ENCODE data around the gene DDX56.

DNA sequence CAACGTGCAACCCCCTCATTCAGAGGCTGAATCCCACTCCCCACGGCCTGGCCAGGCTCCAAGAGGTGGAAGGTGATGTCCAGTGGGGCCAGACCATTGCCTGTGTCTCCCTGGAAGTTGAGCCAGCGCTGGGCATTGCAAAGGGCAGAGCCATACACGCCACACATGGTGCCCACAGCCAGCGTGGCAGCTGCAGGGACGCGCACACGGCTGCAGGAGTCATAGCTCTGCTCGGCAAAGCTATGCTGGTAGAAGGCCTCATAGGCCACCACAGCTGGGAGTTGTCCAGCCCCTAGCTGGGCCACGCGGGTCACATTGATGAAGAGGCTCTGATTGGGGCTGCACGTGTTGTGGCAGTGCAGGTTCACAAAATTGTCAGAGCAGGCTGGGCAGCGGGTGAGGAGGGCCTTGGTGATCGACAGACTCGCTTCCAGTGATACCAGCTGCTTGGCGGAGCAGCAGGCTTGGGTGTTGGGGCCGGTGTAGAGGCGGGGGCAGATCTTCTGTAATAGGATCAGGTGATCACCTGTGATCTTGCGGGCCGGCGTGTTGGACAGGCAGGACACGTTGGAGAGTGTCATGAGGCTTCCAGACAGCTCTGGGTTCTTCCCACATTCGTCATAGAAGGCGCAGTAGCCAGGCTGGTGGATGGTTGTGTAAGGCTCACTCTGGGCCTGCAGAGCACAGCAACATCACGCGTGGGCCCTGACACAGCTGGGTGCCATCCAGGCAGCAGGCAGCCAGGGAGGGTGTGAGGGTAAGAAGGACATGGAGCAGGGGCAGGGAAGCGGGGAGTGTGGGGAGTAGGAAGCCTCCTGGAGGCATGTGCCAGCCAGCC is 33.8 kb downstream of the DDX56 start:
- TF ChIP-seq, protein P1, sequence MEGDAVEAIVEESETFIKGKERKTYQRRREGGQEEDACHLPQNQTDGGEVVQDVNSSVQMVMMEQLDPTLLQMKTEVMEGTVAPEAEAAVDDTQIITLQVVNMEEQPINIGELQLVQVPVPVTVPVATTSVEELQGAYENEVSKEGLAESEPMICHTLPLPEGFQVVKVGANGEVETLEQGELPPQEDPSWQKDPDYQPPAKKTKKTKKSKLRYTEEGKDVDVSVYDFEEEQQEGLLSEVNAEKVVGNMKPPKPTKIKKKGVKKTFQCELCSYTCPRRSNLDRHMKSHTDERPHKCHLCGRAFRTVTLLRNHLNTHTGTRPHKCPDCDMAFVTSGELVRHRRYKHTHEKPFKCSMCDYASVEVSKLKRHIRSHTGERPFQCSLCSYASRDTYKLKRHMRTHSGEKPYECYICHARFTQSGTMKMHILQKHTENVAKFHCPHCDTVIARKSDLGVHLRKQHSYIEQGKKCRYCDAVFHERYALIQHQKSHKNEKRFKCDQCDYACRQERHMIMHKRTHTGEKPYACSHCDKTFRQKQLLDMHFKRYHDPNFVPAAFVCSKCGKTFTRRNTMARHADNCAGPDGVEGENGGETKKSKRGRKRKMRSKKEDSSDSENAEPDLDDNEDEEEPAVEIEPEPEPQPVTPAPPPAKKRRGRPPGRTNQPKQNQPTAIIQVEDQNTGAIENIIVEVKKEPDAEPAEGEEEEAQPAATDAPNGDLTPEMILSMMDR (IDR thresholded peaks at IDR 0.05) = no peak
- peak; percentile 68 for TF ChIP-seq POLR2A (IDR thresholded peaks at IDR 0.05)
